ENCODE data around the gene CTTN. TPM values are rescaled to one million over a fixed set of nuclear protein-coding genes. Genes with fewer than 3 reads are reported as not detected.
A peak's percentile ranks its signal among the peaks of the same experiment; 100 is the strongest.

The CTTN gene
- total and polyA plus RNA-seq, 12 donors = 68.5 to 173 (median 146) TPM

- WGBS, 2 donors = 93% methylated on average over 18 of the region's 18 CpGs
- Histone ChIP-seq H3K9me3 (no peaks in the 10 kb centered on the region), H3K4me1 (peaks cover 0 to 3% (median 0%) of the 10 kb centered on the region in 9 donors), H3K4me3 (no peak overlapping the region), H3K36me3 (peaks cover 12 to 72% (median 50%) of the 10 kb centered on the region in 9 donors), H3K27ac (no peak overlapping the region), H3K27me3 (peaks cover 0 to 15% (median 0%) of the 10 kb centered on the region in 7 donors)
- DNase-seq (no peak), ATAC-seq (peak in 1 of 8 donors; percentile 33)
- TF ChIP-seq, protein P1, sequence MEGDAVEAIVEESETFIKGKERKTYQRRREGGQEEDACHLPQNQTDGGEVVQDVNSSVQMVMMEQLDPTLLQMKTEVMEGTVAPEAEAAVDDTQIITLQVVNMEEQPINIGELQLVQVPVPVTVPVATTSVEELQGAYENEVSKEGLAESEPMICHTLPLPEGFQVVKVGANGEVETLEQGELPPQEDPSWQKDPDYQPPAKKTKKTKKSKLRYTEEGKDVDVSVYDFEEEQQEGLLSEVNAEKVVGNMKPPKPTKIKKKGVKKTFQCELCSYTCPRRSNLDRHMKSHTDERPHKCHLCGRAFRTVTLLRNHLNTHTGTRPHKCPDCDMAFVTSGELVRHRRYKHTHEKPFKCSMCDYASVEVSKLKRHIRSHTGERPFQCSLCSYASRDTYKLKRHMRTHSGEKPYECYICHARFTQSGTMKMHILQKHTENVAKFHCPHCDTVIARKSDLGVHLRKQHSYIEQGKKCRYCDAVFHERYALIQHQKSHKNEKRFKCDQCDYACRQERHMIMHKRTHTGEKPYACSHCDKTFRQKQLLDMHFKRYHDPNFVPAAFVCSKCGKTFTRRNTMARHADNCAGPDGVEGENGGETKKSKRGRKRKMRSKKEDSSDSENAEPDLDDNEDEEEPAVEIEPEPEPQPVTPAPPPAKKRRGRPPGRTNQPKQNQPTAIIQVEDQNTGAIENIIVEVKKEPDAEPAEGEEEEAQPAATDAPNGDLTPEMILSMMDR (IDR thresholded peaks at IDR 0.05) = no peak
- intact Hi-C loops (cut with DNase I) = no loop called here
Observed at GRCh38 chr11:70437111-70437784, 38.9 kb downstream of the CTTN start.

DNA sequence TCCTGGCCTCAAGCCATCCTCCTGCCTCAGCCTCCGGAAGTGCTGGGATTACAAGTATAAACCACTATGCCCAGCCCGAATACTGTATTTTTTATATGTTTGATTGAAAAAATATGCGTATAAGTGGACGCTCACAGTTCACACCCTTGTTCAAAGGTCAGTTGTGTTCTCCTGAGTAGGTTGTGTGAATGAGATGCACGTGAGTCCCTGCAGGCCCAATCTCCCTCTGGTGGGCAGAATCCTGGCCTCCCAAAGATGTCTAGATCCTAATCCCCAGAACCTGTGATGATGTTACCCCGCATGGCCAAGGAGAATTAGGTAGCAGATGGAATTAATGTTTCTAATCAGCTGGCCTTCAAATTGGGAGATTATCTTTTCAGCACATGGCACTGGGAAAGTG lies 41.9 kb downstream of the CTTN start:
- no peak for DNase-seq
- no peak overlapping the region for H3K4me3 ChIP-seq
- H3K27me3 ChIP-seq = peaks cover 0 to 12% (median 0%) of the 10 kb centered on the region in 7 donors
- ATAC-seq = no peak
- 92 to 93% methylated on average over 6 of the region's 6 CpGs for WGBS, 2 donors
- H3K27ac ChIP-seq = no peak overlapping the region
- peaks cover 0 to 42% (median 23%) of the 10 kb centered on the region in 9 donors for H3K36me3 ChIP-seq
- TF ChIP-seq, protein P1 (IDR thresholded peaks at IDR 0.05) = no peak
- no peaks in the 10 kb centered on the region for H3K9me3 ChIP-seq
- intact Hi-C loops (cut with DNase I) = no loop called here
- H3K4me1 ChIP-seq = no peaks in the 10 kb centered on the region

DNA sequence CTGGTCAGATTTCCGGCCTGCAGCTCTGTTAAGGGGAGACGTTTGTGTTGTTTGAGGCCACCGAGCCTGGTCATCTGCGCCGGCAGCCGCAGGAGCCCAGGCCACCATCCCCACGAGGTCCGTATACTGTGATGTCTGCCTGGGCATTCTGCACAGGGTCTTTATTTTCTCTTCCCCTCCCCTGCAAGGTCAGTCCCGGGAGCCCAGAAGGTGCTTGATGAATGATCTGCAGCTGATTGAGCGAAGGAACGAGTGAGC lies 45.4 kb downstream of the CTTN start:
- intact Hi-C loops (cut with DNase I) = no loop called here
- 65 to 67% methylated on average over 11 of the region's 11 CpGs for WGBS, 2 donors
- peaks cover 0 to 11% (median 0%) of the 10 kb centered on the region in 7 donors for H3K27me3 ChIP-seq
- DNase-seq (no peak), ATAC-seq (no peak)
- H3K9me3 ChIP-seq = peaks cover 0 to 9% (median 3%) of the 10 kb centered on the region in 11 donors
- no peaks in the 10 kb centered on the region for H3K4me1 ChIP-seq
- TF ChIP-seq, protein P1 (IDR thresholded peaks at IDR 0.05) = no peak
- no peak overlapping the region for H3K27ac ChIP-seq
- H3K4me3 ChIP-seq = no peak overlapping the region
- H3K36me3 ChIP-seq = peaks cover 0 to 8% (median 0%) of the 10 kb centered on the region in 9 donors

DNA sequence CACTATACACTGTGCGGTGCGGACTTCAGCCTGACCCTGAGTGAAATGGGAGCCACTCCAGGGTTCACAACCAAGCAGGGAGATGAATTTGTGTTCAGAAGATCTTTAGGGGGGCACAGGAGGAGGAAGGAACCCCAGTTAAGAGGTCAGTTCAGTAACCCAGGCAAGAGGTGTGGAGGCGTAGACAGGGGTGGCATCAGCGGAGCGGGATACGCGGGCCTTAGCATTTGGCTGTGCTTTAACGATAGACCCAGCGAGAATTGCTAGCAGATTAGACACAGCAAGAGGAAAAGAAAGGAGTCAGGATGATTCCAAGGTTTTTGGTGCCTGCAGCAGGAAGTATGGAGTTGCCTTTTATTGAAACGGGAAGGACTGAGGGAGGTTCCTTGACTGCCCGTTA lies 46.8 kb downstream of the CTTN start:
- H3K27me3 ChIP-seq = peaks cover 0 to 11% (median 0%) of the 10 kb centered on the region in 7 donors
- no peak overlapping the region for H3K27ac ChIP-seq
- H3K9me3 ChIP-seq = peaks cover 0 to 23% (median 12%) of the 10 kb centered on the region in 11 donors
- intact Hi-C loops (cut with DNase I) = no loop called here
- ATAC-seq (no peak), DNase-seq (no peak)
- H3K4me3 ChIP-seq = no peak overlapping the region
- H3K36me3 ChIP-seq = no peaks in the 10 kb centered on the region
- WGBS, 2 donors = 87 to 90% methylated on average over 11 of the region's 11 CpGs
- TF ChIP-seq, protein P1 (IDR thresholded peaks at IDR 0.05) = no peak
- H3K4me1 ChIP-seq = no peaks in the 10 kb centered on the region
